ENCODE data around the gene SPSB1. TPM values are rescaled to one million over a fixed set of nuclear protein-coding genes. Genes with fewer than 3 reads are reported as not detected.

The SPSB1 gene
- total RNA-seq, 3 donors from 2014 or later (not counting 1 experiment from before 2014, with no cell fraction given), result 0.82 to 3.0 (median 1.5) TPM

GRCh38 chr1:9397997-9398526 lies 105.4 kb downstream of the SPSB1 start:
- TF ChIP-seq CTCF (IDR thresholded peaks at IDR 0.05), result no peak
- WGBS (ENCODE audit: insufficient coverage), result 46% methylated on average over 12 of the region's 13 CpGs
- Mint-ChIP-seq H3K4me3 (no peak overlapping the region), H3K36me3 (no peaks in the 10 kb centered on the region), H3K9me3 (peaks cover 0 to 3% of the 10 kb centered on the region in 2 donors), H3K4me1 (peaks cover 0 to 6% of the 10 kb centered on the region in 2 donors), H3K27me3 (ENCODE audit: low read depth in 2 of 2) (peaks cover 0 to 3% of the 10 kb centered on the region in 2 donors), H3K27ac (no peak overlapping the region)
- DNase-seq (no peak), ATAC-seq (no peak)
- Histone ChIP-seq H3K9me3 (ENCODE audit: control insufficient read depth, insufficient read depth, low read length) (peaks cover 4% of the 10 kb centered on the region), H3K4me3 (ENCODE audit: low read length) (no peak overlapping the region), H3K27ac (ENCODE audit: low read length) (no peak overlapping the region), H3K36me3 (ENCODE audit: control insufficient read depth, insufficient read depth, low read length) (no peaks in the 10 kb centered on the region), H3K4me1 (ENCODE audit: control insufficient read depth, insufficient read depth, low read length) (peaks cover 18% of the 10 kb centered on the region), H3K27me3 (ENCODE audit: control insufficient read depth, insufficient read depth, low read length) (no peaks in the 10 kb centered on the region)
- intact Hi-C loops (cut with micrococcal nuclease), result no loop called here

- Mint-ChIP-seq H3K27ac (no peak overlapping the region), H3K36me3 (no peaks in the 10 kb centered on the region), H3K4me3 (no peak overlapping the region), H3K4me1 (peaks cover 0 to 6% of the 10 kb centered on the region in 2 donors), H3K27me3 (ENCODE audit: low read depth in 2 of 2) (peaks cover 0 to 5% of the 10 kb centered on the region in 2 donors), H3K9me3 (peaks cover 0 to 3% of the 10 kb centered on the region in 2 donors)
- Histone ChIP-seq H3K9me3 (ENCODE audit: control insufficient read depth, insufficient read depth, low read length) (peaks cover 3% of the 10 kb centered on the region), H3K27ac (ENCODE audit: low read length) (no peak overlapping the region), H3K27me3 (ENCODE audit: control insufficient read depth, insufficient read depth, low read length) (no peaks in the 10 kb centered on the region), H3K36me3 (ENCODE audit: control insufficient read depth, insufficient read depth, low read length) (no peaks in the 10 kb centered on the region), H3K4me3 (ENCODE audit: low read length) (no peak overlapping the region), H3K4me1 (ENCODE audit: control insufficient read depth, insufficient read depth, low read length) (peaks cover 18% of the 10 kb centered on the region)
- 62% methylated on average over 21 of the region's 21 CpGs for WGBS (ENCODE audit: insufficient coverage)
- DNase-seq (no peak), ATAC-seq (no peak)
- TF ChIP-seq CTCF (IDR thresholded peaks at IDR 0.05), result no peak
- intact Hi-C loops (cut with micrococcal nuclease), result no loop called here
Measured at GRCh38 chr1:9399510-9400424, 107.1 kb downstream of the SPSB1 start.

GRCh38 chr1:9400425-9401079 lies 107.9 kb downstream of the SPSB1 start:
- Histone ChIP-seq H3K4me1 (ENCODE audit: control insufficient read depth, insufficient read depth, low read length) (peaks cover 18% of the 10 kb centered on the region), H3K9me3 (ENCODE audit: control insufficient read depth, insufficient read depth, low read length) (no peaks in the 10 kb centered on the region), H3K4me3 (ENCODE audit: low read length) (no peak overlapping the region), H3K27me3 (ENCODE audit: control insufficient read depth, insufficient read depth, low read length) (no peaks in the 10 kb centered on the region), H3K27ac (ENCODE audit: low read length) (no peak overlapping the region), H3K36me3 (ENCODE audit: control insufficient read depth, insufficient read depth, low read length) (no peaks in the 10 kb centered on the region)
- Mint-ChIP-seq H3K9me3 (no peaks in the 10 kb centered on the region), H3K4me3 (no peak overlapping the region), H3K36me3 (no peaks in the 10 kb centered on the region), H3K27me3 (ENCODE audit: low read depth in 2 of 2) (peaks cover 0 to 5% of the 10 kb centered on the region in 2 donors), H3K27ac (no peak overlapping the region), H3K4me1 (peaks cover 0 to 6% of the 10 kb centered on the region in 2 donors)
- WGBS (ENCODE audit: insufficient coverage), result 23% methylated on average over 13 of the region's 13 CpGs
- ATAC-seq (peak; percentile 45 to 83 (median 49)), DNase-seq (peak in 1 of 2 donors; percentile 49)
- intact Hi-C loops (cut with micrococcal nuclease), result no loop called here
- TF ChIP-seq CTCF (IDR thresholded peaks at IDR 0.05), result no peak

All from natural killer cell (primary cell).